Transverse colon (tissue), 4 donors: ENCODE data around the gene RIPK3. TPM values are rescaled to one million over a fixed set of nuclear protein-coding genes. Genes with fewer than 3 reads are reported as not detected.

Experiments
- DNase-seq: peaks from one replicate; pipeline ENCODE4 v3.0.0-alpha.2; 2019
- H3K27ac ChIP-seq, 4 donors: fragments of 200-600 bp; sonication (generic); 2 replicates each; pipeline ENCODE4 v1.5.1; 2016 to 2018; ENCODE audit warnings: inconsistent platforms in 4 of 4
- H3K27me3 ChIP-seq: fragments of 200-600 bp; sonication (generic); 2 replicates; pipeline ENCODE4 v1.5.1; 2017; ENCODE audit warnings: inconsistent platforms
- H3K36me3 ChIP-seq, 4 donors: fragments of 200-600 bp; sonication (generic); 2 replicates each; pipeline ENCODE4 v1.5.1; 2017 to 2019; ENCODE audit warnings: inconsistent platforms in 4 of 4
- H3K4me1 ChIP-seq, 4 donors: fragments of 200-600 bp; sonication (generic); 2 replicates each; pipeline ENCODE4 v1.5.1; 2017 to 2020; ENCODE audit warnings: inconsistent platforms in 4 of 4
- H3K4me3 ChIP-seq, 4 donors: fragments of 200-600 bp; sonication (generic); 1 replicate in 1 of 4; 2 replicates in 3 of 4; pipeline versions ENCODE4 v1.5.1 to v1.6.1; 2017 to 2019; ENCODE audit warnings: inconsistent platforms in 4 of 4
- H3K9me3 ChIP-seq, 2 donors: fragments of 200-600 bp; sonication (generic); 2 replicates each; pipeline ENCODE4 v1.5.1; 2017 to 2019; ENCODE audit warnings: inconsistent platforms in 2 of 2
- EP300 ChIP-seq: sonication (generic); formaldehyde crosslinking; IDR thresholded peaks from one replicate; pipeline ENCODE4 v1.6.1; 2017; ENCODE audit warnings: antibody characterized with exemption, low read depth
- POLR2A ChIP-seq: fragments of 450-650 bp; IDR thresholded peaks from one replicate; pipeline ENCODE4 v1.6.1; 2016; ENCODE audit warnings: antibody characterized with exemption, mild to moderate bottlenecking, moderate library complexity
- POLR2AphosphoS5 ChIP-seq, 3 donors: sonication (generic); formaldehyde crosslinking; IDR thresholded peaks; one replicate each; pipeline ENCODE4 v1.6.1; 2016; ENCODE audit warnings: antibody characterized with exemption in 3 of 3
- WGBS, 2 donors: methylation state at CpG; one replicate each; pipeline ENCODE4 v1.1.5; 2018; ENCODE audit warnings: low coverage in 1 of 2; 5-methylcytosine and 5-hydroxymethylcytosine counted together
- in situ Hi-C, 4 donors: fragments of 200-750 bp; cut with MboI; loops; one replicate each; pipeline versions ENCODE4 v1.15.0 to v1.15.1; 2017; ENCODE audit warnings: low sequenced_read_pairs in 3 of 4, low pct_ligation_motif_present in 1 of 4, low pct_unique_long_range_greater_than_20kb in 1 of 4
- intact Hi-C: fragments of 100-400 bp; cut with DNase I; formaldehyde crosslinking; loops from one replicate; pipeline ENCODE4 v1.15.1; 2023; ENCODE audit warnings: low total_unique reads
- total RNA-seq, 4 donors: library from RNA; depleted of rRNA; stranded (reverse); fragments of >200 nt; gene quantifications; one replicate each; pipeline ENCODE4 v1.1.0, GENCODE V29; 2016
- TF ChIP-seq, protein P1 (sequence below), 5 experiments: fragments of 200-600 bp in 3 of 5; fragments of 450-650 bp in 2 of 5; sonication (generic) in 3 of 5; IDR thresholded peaks; 1 replicate in 2 of 5; 2 replicates in 3 of 5; pipeline ENCODE4 v1.5.1; 2016 to 2017; ENCODE audit warnings: antibody characterized with exemption in 5 of 5, inconsistent platforms in 3 of 5, mild to moderate bottlenecking in 2 of 5, moderate library complexity in 1 of 5

RIPK3 gene
- total RNA-seq, 4 donors from 2014 or later = 19.3 to 156 (median 53.6) TPM

GRCh38 chr14:24334431-24335291 is 5.1 kb downstream of the RIPK3 start, which contains the start of gene ADCY4:
Gene ADCY4 (minus strand): TSS chr14:24335071. CDS start chr14:24334652, 419 bp downstream.
- peaks cover 15 to 47% (median 36%) of the 10 kb centered on the region in 4 donors for H3K4me1 ChIP-seq
- peak within 1 kb of the TSS in 3 of 4 donors; percentile 12 to 41 (median 20) for H3K4me3 ChIP-seq
- in situ Hi-C loops = loop anchor here (5.0 to 25.0 kb wide), 3 partner anchors 98 to 103 kb away; partner anchors contain the start of genes CBLN3 (in 1 of the 4), KHNYN (in 1 of the 4) and SDR39U1 (in 1 of the 4)
- no peak for DNase-seq
- peak in 2 of 3 donors; percentile 20 to 50 for TF ChIP-seq POLR2AphosphoS5 (IDR thresholded peaks at IDR 0.05)
- no peak for TF ChIP-seq POLR2A
- H3K9me3 ChIP-seq = no peaks in the 10 kb centered on the region
- H3K27me3 ChIP-seq = peaks cover 28% of the 10 kb centered on the region
- H3K36me3 ChIP-seq = peaks cover 0 to 4% (median 0%) of the 10 kb centered on the region in 4 donors
- WGBS, 2 donors = 9% methylated on average over 47 of the region's 65 CpGs; no CpG with 5 or more reads in 1 of the 2 donors
- peak within 1 kb of the TSS; percentile 40 to 66 (median 56) for H3K27ac ChIP-seq
- intact Hi-C loops = no loop called here

DNA sequence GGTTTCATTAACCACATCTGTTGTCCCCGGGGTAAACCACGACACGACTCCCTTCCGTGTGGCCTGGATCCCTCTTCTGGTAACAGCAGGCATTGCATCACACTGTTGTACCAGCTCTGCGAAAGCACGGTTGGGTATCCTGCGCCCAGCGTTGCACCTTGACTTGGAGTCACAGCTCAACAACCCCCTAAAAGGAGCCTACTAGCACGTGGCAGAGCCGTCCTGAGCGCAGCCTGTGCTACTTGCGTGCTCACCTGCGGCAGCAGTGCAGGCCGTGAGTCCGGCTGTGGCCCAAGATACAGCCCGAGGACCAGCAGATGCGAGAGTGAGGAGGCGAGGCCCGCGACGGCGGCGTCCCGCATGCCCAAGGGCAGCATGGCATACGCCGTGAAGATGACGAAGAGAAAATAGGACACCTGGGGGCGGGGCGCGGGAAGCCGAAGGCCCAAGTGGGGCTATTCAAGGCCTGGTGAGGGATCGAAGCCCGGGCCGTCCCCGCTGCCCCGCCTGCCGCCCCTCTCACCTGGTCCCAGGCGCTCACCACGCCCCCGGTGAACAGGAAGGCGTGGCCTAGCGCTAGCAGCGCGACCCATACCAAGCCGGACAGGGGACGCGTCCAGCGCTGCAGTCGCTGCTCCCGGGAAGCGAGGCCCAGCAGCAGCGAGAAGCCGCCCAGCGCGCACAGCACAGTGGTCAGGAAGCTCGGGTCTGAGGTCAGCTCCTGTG is 7.4 kb downstream of the RIPK3 start:
- in situ Hi-C loops = loop anchor here in 3 of 4 donors (5.0 to 25.0 kb wide), 3 partner anchors 100 to 105 kb away; partner anchors contain the start of genes CBLN3 (in 1 of the 3), KHNYN (in 1 of the 3) and SDR39U1 (in 1 of the 3)

DNA sequence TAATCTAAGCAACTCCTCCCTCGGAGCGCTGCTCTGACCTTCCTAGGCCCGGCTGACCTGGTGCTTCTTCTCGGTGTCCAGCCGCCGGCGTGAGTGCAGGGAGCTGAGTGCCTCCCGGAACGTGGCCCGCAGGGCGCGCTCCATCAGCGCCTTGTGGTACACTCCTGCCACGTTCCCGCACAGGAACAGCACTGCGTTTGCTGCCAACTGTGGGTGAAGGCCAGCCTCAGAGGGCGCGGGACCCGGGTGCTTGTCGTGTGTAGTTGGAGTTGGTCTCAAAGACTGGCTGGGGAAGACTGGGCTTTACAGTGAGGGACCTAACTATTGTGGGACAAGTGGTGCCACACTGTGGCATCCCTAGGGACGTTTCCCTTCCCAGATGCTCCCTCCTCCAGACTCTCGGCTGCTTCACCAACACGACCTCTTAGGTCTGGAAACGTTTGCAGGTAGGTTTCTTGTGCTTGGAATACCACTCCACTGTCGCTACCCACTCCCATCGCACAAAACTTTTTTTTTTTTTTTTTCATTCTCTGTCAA is 8.0 kb downstream of the RIPK3 start:
- DNase-seq = no peak
- Histone ChIP-seq H3K4me3 (no peak overlapping the region), H3K27ac (no peak overlapping the region), H3K4me1 (peaks cover 15 to 49% (median 32%) of the 10 kb centered on the region in 4 donors), H3K36me3 (peaks cover 0 to under 1% (median 0%) of the 10 kb centered on the region in 4 donors), H3K9me3 (no peaks in the 10 kb centered on the region), H3K27me3 (peaks cover 28% of the 10 kb centered on the region)
- intact Hi-C loops (loop anchor here (2.0 kb wide), 1 partner anchor 105 kb away; no protein-coding TSS in a partner anchor), in situ Hi-C loops (loop anchor here in 3 of 4 donors (5.0 to 25.0 kb wide), 3 partner anchors 101 to 106 kb away; partner anchors contain the start of genes CBLN3 (in 1 of the 3), KHNYN (in 1 of the 3) and SDR39U1 (in 1 of the 3))
- TF ChIP-seq POLR2A (no peak), EP300 (no peak), POLR2AphosphoS5 (IDR thresholded peaks at IDR 0.05) (no peak)
- TF ChIP-seq, protein P1, sequence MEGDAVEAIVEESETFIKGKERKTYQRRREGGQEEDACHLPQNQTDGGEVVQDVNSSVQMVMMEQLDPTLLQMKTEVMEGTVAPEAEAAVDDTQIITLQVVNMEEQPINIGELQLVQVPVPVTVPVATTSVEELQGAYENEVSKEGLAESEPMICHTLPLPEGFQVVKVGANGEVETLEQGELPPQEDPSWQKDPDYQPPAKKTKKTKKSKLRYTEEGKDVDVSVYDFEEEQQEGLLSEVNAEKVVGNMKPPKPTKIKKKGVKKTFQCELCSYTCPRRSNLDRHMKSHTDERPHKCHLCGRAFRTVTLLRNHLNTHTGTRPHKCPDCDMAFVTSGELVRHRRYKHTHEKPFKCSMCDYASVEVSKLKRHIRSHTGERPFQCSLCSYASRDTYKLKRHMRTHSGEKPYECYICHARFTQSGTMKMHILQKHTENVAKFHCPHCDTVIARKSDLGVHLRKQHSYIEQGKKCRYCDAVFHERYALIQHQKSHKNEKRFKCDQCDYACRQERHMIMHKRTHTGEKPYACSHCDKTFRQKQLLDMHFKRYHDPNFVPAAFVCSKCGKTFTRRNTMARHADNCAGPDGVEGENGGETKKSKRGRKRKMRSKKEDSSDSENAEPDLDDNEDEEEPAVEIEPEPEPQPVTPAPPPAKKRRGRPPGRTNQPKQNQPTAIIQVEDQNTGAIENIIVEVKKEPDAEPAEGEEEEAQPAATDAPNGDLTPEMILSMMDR (IDR thresholded peaks at IDR 0.05) = no peak
- 20 to 62% methylated on average over 1 to 26 of the region's 26 CpGs for WGBS, 2 donors

More for the DNA sequence above, 7.4 kb downstream of the RIPK3 start:
- no peak for TF ChIP-seq POLR2AphosphoS5 (IDR thresholded peaks at IDR 0.05)
- TF ChIP-seq, protein P1 (IDR thresholded peaks at IDR 0.05) = peak; percentile 71 to 87 (median 80)
- no peak for TF ChIP-seq EP300
- TF ChIP-seq POLR2A = no peak
- Histone ChIP-seq H3K9me3 (no peaks in the 10 kb centered on the region), H3K36me3 (peaks cover 0 to 4% (median 0%) of the 10 kb centered on the region in 4 donors), H3K4me3 (peak overlapping the region in 3 of 4 donors; percentile 2 to 41 (median 21)), H3K27me3 (peaks cover 28% of the 10 kb centered on the region), H3K27ac (peak overlapping the region in 3 of 4 donors; percentile 24 to 30 (median 26)), H3K4me1 (peaks cover 15 to 45% (median 32%) of the 10 kb centered on the region in 4 donors)
- peak; percentile 87 for DNase-seq
- intact Hi-C loops = loop anchor here (2.0 kb wide), 1 partner anchor 104 kb away; no protein-coding TSS in a partner anchor
- WGBS, 2 donors = 0 to 8% methylated on average over 4 to 38 of the region's 56 CpGs

DNA sequence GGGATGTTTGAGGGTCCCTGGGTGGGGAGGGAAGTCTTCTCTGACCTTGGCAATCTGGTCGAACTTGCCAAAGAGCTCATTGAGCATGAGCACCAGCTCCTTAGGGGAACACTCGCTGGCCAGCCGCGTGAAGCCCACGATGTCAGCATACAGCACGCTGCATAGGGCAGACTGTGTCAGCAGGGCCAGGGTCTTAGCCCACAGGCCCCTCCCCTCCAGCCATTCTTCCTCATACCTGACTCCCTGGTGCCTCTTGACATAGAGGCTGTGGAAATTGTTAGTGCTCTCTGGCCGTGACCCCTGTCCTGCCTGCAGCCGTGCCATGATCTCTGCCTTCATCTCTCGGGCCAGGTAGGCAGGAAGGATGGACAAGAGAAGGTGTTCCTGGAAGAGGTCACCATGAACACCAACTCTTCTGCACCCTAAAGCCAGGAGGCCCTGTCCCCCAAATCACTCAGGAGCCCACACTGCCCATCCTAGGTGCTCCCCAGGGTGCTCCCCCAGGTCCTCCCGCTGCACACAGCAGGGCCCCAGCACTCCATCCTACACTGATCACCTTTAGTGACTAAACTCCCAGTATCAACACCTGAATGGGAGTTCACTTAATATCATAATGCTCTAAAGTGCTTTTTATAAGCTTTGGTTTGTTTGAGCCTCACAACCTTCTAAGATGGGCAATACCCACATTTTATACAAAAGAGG is 8.7 kb downstream of the RIPK3 start:
- Histone ChIP-seq H3K4me1 (peaks cover 15 to 49% (median 32%) of the 10 kb centered on the region in 4 donors), H3K36me3 (no peaks in the 10 kb centered on the region), H3K27ac (no peak overlapping the region), H3K9me3 (no peaks in the 10 kb centered on the region), H3K27me3 (peaks cover 28% of the 10 kb centered on the region), H3K4me3 (no peak overlapping the region)
- WGBS, 2 donors = 92 to 100% methylated on average over 1 to 10 of the region's 10 CpGs
- in situ Hi-C loops = loop anchor here in 3 of 4 donors (5.0 to 25.0 kb wide), 3 partner anchors 101 to 106 kb away; partner anchors contain the start of genes CBLN3 (in 1 of the 3), KHNYN (in 1 of the 3) and SDR39U1 (in 1 of the 3)
- TF ChIP-seq POLR2AphosphoS5 (IDR thresholded peaks at IDR 0.05) (no peak), POLR2A (no peak), EP300 (no peak)
- TF ChIP-seq, protein P1 (IDR thresholded peaks at IDR 0.05) = no peak
- intact Hi-C loops = no loop called here
- no peak for DNase-seq
